Measurements from ENCODE around the gene VAV3.

DNA sequence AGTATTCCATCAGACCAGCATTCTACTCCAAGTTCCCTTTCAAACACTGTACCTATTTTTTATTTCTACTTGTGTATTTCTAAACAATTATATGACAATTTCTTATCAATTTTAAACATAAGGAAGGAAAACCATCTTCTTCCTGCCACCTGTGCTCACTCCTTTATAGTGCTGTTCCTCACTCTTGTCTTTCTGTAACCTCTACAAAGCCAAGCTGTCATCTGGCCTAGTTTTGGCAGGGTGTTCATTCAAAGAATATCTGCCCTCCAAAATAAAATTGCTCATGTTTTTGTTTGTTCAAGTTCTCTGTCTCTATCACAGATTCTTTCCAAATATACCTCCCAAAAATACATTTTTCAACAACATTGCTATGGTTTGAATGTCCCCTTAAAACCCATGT, 360.2 kb downstream of the VAV3 start:
- TF ChIP-seq CTCF (IDR thresholded peaks at IDR 0.05; ENCODE audit: insufficient read depth, low read length) (no peak), POLR2AphosphoS5 (IDR thresholded peaks at IDR 0.05; ENCODE audit: low read depth) (no peak)
